B cell (primary cell): ENCODE measurements around the gene SLC45A3. TPM values are rescaled to one million over a fixed set of nuclear protein-coding genes. Genes with fewer than 3 reads are reported as not detected.

Experiments used
- ATAC-seq: fragments of 200-7000 bp; cut with Tn5 transposase; one replicate; pipeline ENCODE4 v1.10.0; 2021; ENCODE audit warnings: low read depth, mild to moderate bottlenecking, moderate number of reproducible peaks, moderate library complexity
- CTCF ChIA-PET: fragments of 350-600 bp; sonication (Branson Sonifier 250); formaldehyde crosslinking; loops from one replicate; lab custom pipeline; 2021; ENCODE audit warnings: antibody characterized with exemption, inconsistent platforms; lab: Charles Lee
- POLR2A ChIA-PET: fragments of 350-600 bp; sonication (Branson Sonifier 250); formaldehyde crosslinking; loops from one replicate; lab custom pipeline; 2021; ENCODE audit warnings: antibody characterized with exemption; lab: Charles Lee
- DNase-seq: peaks from one replicate; pipeline ENCODE4 v3.0.0; 2013
- H2AFZ ChIP-seq: 2 replicates; pipeline ENCODE4 v1.6.1; 2012; ENCODE audit warnings: mild to moderate bottlenecking, low read depth, low read length; ENCODE audit not compliant: insufficient read depth, poor library complexity, severe bottlenecking
- H3K27ac ChIP-seq, 2 donors: 1 replicate in 1 of 2; 2 replicates in 1 of 2; pipeline ENCODE4 v1.5.1; 2012 to 2013; ENCODE audit warnings: low read length in 2 of 2, mild to moderate bottlenecking in 2 of 2, moderate library complexity in 1 of 2
- H3K27me3 ChIP-seq, 4 experiments: fragments of 200-600 bp in 1 of 4; sonication (generic) in 1 of 4; replicated peaks in 1 of 4; 1 replicate in 2 of 4; 2 replicates in 2 of 4; pipeline versions ENCODE4 v1.6.1 to v1.7.0; 2013 to 2016; ENCODE audit warnings: low read length in 3 of 4, mild to moderate bottlenecking in 2 of 4, mixed read lengths in 1 of 4, moderate library complexity in 1 of 4; ENCODE audit not compliant: insufficient read depth in 4 of 4, control insufficient read depth in 3 of 4; ENCODE audit errors: control extremely low read depth in 1 of 4
- H3K36me3 ChIP-seq, 2 experiments: replicated peaks in 1 of 2; 1 replicate in 1 of 2; 2 replicates in 1 of 2; pipeline versions ENCODE4 v1.6.1 to v1.7.1; 2013; ENCODE audit warnings: low read length in 1 of 2; ENCODE audit not compliant: insufficient read depth in 2 of 2, control insufficient read depth in 1 of 2; ENCODE audit errors: control extremely low read depth in 1 of 2, extremely low read depth in 1 of 2
- H3K4me1 ChIP-seq, 2 donors: fragments of 200-600 bp in 1 of 2; sonication (generic) in 1 of 2; 1 replicate in 1 of 2; 2 replicates in 1 of 2; pipeline versions ENCODE4 v1.5.1 to v1.6.1; 2013 to 2017; ENCODE audit warnings: low read length in 2 of 2; ENCODE audit not compliant: control insufficient read depth in 2 of 2, insufficient read depth in 2 of 2
- H3K4me2 ChIP-seq: replicated peaks from 2 replicates; pipeline ENCODE3; 2012; ENCODE audit warnings: mild to moderate bottlenecking, low read depth, low read length; ENCODE audit not compliant: poor library complexity, severe bottlenecking
- H3K4me3 ChIP-seq, 5 experiments: fragments of 200-600 bp in 1 of 5; sonication (generic) in 1 of 5; 1 replicate in 3 of 5; 2 replicates in 2 of 5; pipeline versions ENCODE4 v1.5.1 to v1.7.0; 2011 to 2016; ENCODE audit warnings: low read length in 4 of 5, mild to moderate bottlenecking in 4 of 5, low read depth in 2 of 5, control low read depth in 1 of 5, moderate library complexity in 1 of 5; ENCODE audit not compliant: insufficient read depth in 1 of 5; ENCODE audit errors: control extremely low read depth in 1 of 5, extremely low read depth in 1 of 5
- H3K79me2 ChIP-seq: fragments of 200-600 bp; sonication (generic); one replicate; pipeline ENCODE4 v1.6.0; 2016; ENCODE audit warnings: low read length; ENCODE audit not compliant: control insufficient read depth, insufficient read depth
- H3K9ac ChIP-seq: fragments of 200-600 bp; sonication (generic); 2 replicates; pipeline ENCODE4 v1.6.1; 2017; ENCODE audit warnings: mild to moderate bottlenecking, low read length, moderate library complexity
- H3K9me3 ChIP-seq, 3 donors: one replicate each; pipeline versions ENCODE4 v1.6.1 to v1.7.1; 2013; ENCODE audit warnings: low read length in 2 of 3; ENCODE audit not compliant: control insufficient read depth in 2 of 3, insufficient read depth in 1 of 3; ENCODE audit errors: control extremely low read depth in 1 of 3
- H4K20me1 ChIP-seq: 2 replicates; pipeline ENCODE4 v1.6.0; 2012; ENCODE audit warnings: mild to moderate bottlenecking, low read length; ENCODE audit not compliant: insufficient read depth, control insufficient read depth, poor library complexity, severe bottlenecking
- H3K27ac Mint-ChIP-seq: one replicate; pipeline ENCODE4 v1.8.0; 2021; ENCODE audit warnings: mixed read lengths
- H3K27me3 Mint-ChIP-seq: one replicate; pipeline ENCODE4 v1.8.0; 2021; ENCODE audit warnings: mixed read lengths
- H3K4me1 Mint-ChIP-seq: one replicate; pipeline ENCODE4 v1.8.0; 2021; ENCODE audit warnings: mixed read lengths
- H3K4me3 Mint-ChIP-seq: one replicate; pipeline ENCODE4 v1.8.0; 2021; ENCODE audit warnings: mixed read lengths
- H3K9me3 Mint-ChIP-seq: one replicate; pipeline ENCODE4 v1.8.0; 2022; ENCODE audit warnings: mixed read lengths; ENCODE audit not compliant: insufficient read depth
- CTCF ChIP-seq: fragments of 200-600 bp; IDR thresholded peaks from one replicate; pipeline ENCODE4 v1.8.0; 2022; ENCODE audit warnings: antibody characterized with exemption, mild to moderate bottlenecking
- EZH2 ChIP-seq: IDR thresholded peaks from 2 replicates; pipeline ENCODE4 v1.6.1; 2012; ENCODE audit warnings: borderline replicate concordance, low read depth, mild to moderate bottlenecking, moderate library complexity, low read length; ENCODE audit not compliant: insufficient read depth, poor library complexity, severe bottlenecking
- WGBS: methylation state at CpG from one replicate; pipeline ENCODE4 v1.1.5; 2013; ENCODE audit warnings: missing lambda C conversion rate; ENCODE audit not compliant: insufficient coverage; 5-methylcytosine and 5-hydroxymethylcytosine counted together
- intact Hi-C: fragments of 100-400 bp; cut with micrococcal nuclease; formaldehyde crosslinking; loops from one replicate; pipeline ENCODE4 v1.10.0; 2022
- polyA plus RNA-seq: library from polyadenylated mRNA; depleted of rRNA; stranded (reverse); fragments of >200 nt; gene quantifications from 2 replicates; pipeline ENCODE4 v1.2.3, GENCODE V29; 2012
- total RNA-seq, 2 donors: library from RNA; stranded (reverse); fragments of 120-200 nt in 1 of 2; gene quantifications; 1 replicate in 1 of 2; 2 replicates in 1 of 2; pipeline versions ENCODE4 v1.2.3 to v1.2.4, GENCODE V29; 2013 to 2022

Gene SLC45A3
- total and polyA plus RNA-seq, 2 donors (not counting 1 experiment from before 2014, with no cell fraction given): 5.0 to 23.9 TPM

- Histone ChIP-seq H3K4me2 (no peak overlapping the region), H3K9me3 (no peaks in the 10 kb centered on the region)
- no peak for DNase-seq
These were observed 20.6 kb upstream of the SLC45A3 start for GRCh38 chr1:205700865-205701401.

More at GRCh38 chr1:205700865-205701401, 20.6 kb upstream of the SLC45A3 start:
- ATAC-seq: no peak
- no peak overlapping the region for H3K4me3 ChIP-seq
- no peak overlapping the region for H2AFZ ChIP-seq
- H3K27me3 ChIP-seq: no peaks in the 10 kb centered on the region
- H3K79me2 ChIP-seq: no peaks in the 10 kb centered on the region
- Mint-ChIP-seq H3K27me3 (no peaks in the 10 kb centered on the region), H3K27ac (no peak overlapping the region), H3K4me3 (no peak overlapping the region), H3K9me3 (no peaks in the 10 kb centered on the region), H3K4me1 (peaks cover 21% of the 10 kb centered on the region)
- H3K9ac ChIP-seq: no peak overlapping the region
- TF ChIP-seq CTCF: no peak
- no peak for TF ChIP-seq EZH2
- intact Hi-C loops: no loop called here
- ChIA-PET CTCF (interaction anchor here (1.2 to 16.3 kb wide), 3 partner anchors 11 to 405 kb away, joined by 3 to 943 read pairs (median 68); no protein-coding TSS in a partner anchor), POLR2A (interaction anchor here (0.6 kb wide), 2 partner anchors 78 to 1162 kb away, joined by 3 to 5 read pairs; no protein-coding TSS in a partner anchor)
- no peaks in the 10 kb centered on the region for H3K36me3 ChIP-seq
- peaks cover 29 to 30% of the 10 kb centered on the region in 2 donors for H3K4me1 ChIP-seq
- H4K20me1 ChIP-seq: no peaks in the 10 kb centered on the region
- no CpG with 5 or more reads among the region's 2 CpGs for WGBS
- no peak overlapping the region for H3K27ac ChIP-seq
